ENCODE results near the gene TERT.
"Not testable (repeated sequence)": the region's sequence is repeated elsewhere in the genome, so short reads cannot be mapped to it uniquely, and the experiment has no call there.

TERT gene

GRCh38 chr5:1293416-1294205, 1.3 kb downstream of the TERT start:
- DNase-seq: no peak

- no peak for DNase-seq
Measured at GRCh38 chr5:1292846-1293415, 1.9 kb downstream of the TERT start.

GRCh38 chr5:1292139-1292538, 2.7 kb downstream of the TERT start:
- no peak for DNase-seq

- no peak for DNase-seq
Measured at GRCh38 chr5:1291611-1292080, 3.2 kb downstream of the TERT start.

- DNase-seq: not testable (repeated sequence)
Measured at GRCh38 chr5:1290956-1291355, 3.9 kb downstream of the TERT start.

GRCh38 chr5:1289559-1289958, 5.3 kb downstream of the TERT start:
- DNase-seq: not testable (repeated sequence)

- DNase-seq: no peak
Measured at GRCh38 chr5:1288439-1289335, 6.2 kb downstream of the TERT start.

- no peak for DNase-seq
Measured at GRCh38 chr5:1285883-1286291, 9.0 kb downstream of the TERT start.

- DNase-seq: no peak
Measured at GRCh38 chr5:1285141-1285540, 9.7 kb downstream of the TERT start.

GRCh38 chr5:1284336-1284970, 10.4 kb downstream of the TERT start:
- not testable (repeated sequence) for DNase-seq

- not testable (repeated sequence) for DNase-seq
Measured at GRCh38 chr5:1283729-1284041, 11.2 kb downstream of the TERT start.

GRCh38 chr5:1282993-1283728, 11.7 kb downstream of the TERT start:
- DNase-seq: not testable (repeated sequence)

- no peak for DNase-seq
Measured at GRCh38 chr5:1282131-1282992, 12.5 kb downstream of the TERT start.

GRCh38 chr5:1281038-1281882, 13.6 kb downstream of the TERT start:
- no peak for DNase-seq

GRCh38 chr5:1280177-1281037, 14.5 kb downstream of the TERT start:
- DNase-seq: no peak

GRCh38 chr5:1279443-1280151, 15.3 kb downstream of the TERT start:
- no peak for DNase-seq

- DNase-seq: no peak
Measured at GRCh38 chr5:1278656-1279442, 16.0 kb downstream of the TERT start.

GRCh38 chr5:1278216-1278615, 16.7 kb downstream of the TERT start:
- DNase-seq: no peak
